AG08396 (cell line): ENCODE results near the gene HRH2.

Experiments used
- DNase-seq: peaks from one replicate; pipeline ENCODE4 v3.0.0; 2012; ENCODE audit warnings: low spot score, mixed read lengths

Gene HRH2

GRCh38 chr5:175675873-175676272, 18.0 kb downstream of the HRH2 start:
- no peak for DNase-seq

GRCh38 chr5:175677571-175677970, 19.7 kb downstream of the HRH2 start:
- DNase-seq, result no peak

GRCh38 chr5:175678074-175678473, 20.2 kb downstream of the HRH2 start:
- DNase-seq, result no peak

GRCh38 chr5:175679411-175679810, 21.5 kb downstream of the HRH2 start:
- DNase-seq, result no peak

- DNase-seq, result no peak
Measured at GRCh38 chr5:175680020-175680419, 22.1 kb downstream of the HRH2 start.

GRCh38 chr5:175680463-175680862, 22.6 kb downstream of the HRH2 start:
- DNase-seq, result no peak

- no peak for DNase-seq
Measured at GRCh38 chr5:175681045-175681967, 23.4 kb downstream of the HRH2 start.

GRCh38 chr5:175681968-175682340, 24.1 kb downstream of the HRH2 start:
- no peak for DNase-seq

GRCh38 chr5:175682664-175683063, 24.8 kb downstream of the HRH2 start:
- no peak for DNase-seq

GRCh38 chr5:175683231-175683630, 25.4 kb downstream of the HRH2 start:
- no peak for DNase-seq

GRCh38 chr5:175683921-175684320, 26.1 kb downstream of the HRH2 start:
- DNase-seq, result no peak

- no peak for DNase-seq
Measured at GRCh38 chr5:175684931-175685330, 27.1 kb downstream of the HRH2 start.

- DNase-seq, result no peak
Measured at GRCh38 chr5:175685701-175686350, 28.0 kb downstream of the HRH2 start.

GRCh38 chr5:175686396-175686795, 28.5 kb downstream of the HRH2 start:
- no peak for DNase-seq

GRCh38 chr5:175686826-175687225, 29.0 kb downstream of the HRH2 start:
- no peak for DNase-seq

- no peak for DNase-seq
Measured at GRCh38 chr5:175687231-175687701, 29.4 kb downstream of the HRH2 start.

- no peak for DNase-seq
Measured at GRCh38 chr5:175688352-175689146, 30.7 kb downstream of the HRH2 start.

- DNase-seq, result no peak
Measured at GRCh38 chr5:175689147-175689991, 31.5 kb downstream of the HRH2 start.

- DNase-seq, result no peak
Measured at GRCh38 chr5:175690025-175690424, 32.2 kb downstream of the HRH2 start.

- DNase-seq, result no peak
Measured at GRCh38 chr5:175690586-175690985, 32.7 kb downstream of the HRH2 start.

- no peak for DNase-seq
Measured at GRCh38 chr5:175691761-175692160, 33.9 kb downstream of the HRH2 start.
